ENCODE measurements around the gene RAB42.
A peak's percentile ranks its signal among the peaks of the same experiment; 100 is the strongest.
"Not testable (repeated sequence)": the region's sequence is repeated elsewhere in the genome, so short reads cannot be mapped to it uniquely, and the experiment has no call there.

RAB42 gene

GRCh38 chr1:28586585-28587391 lies 5.3 kb upstream of the RAB42 start:
- not testable (repeated sequence) for DNase-seq

- no peak for DNase-seq
Observed at GRCh38 chr1:28592321-28593071, 431 bp downstream of the RAB42 start.

GRCh38 chr1:28593988-28594356 lies 1.9 kb downstream of the RAB42 start:
- not testable (repeated sequence) for DNase-seq

GRCh38 chr1:28594686-28595411 lies 2.8 kb downstream of the RAB42 start:
- not testable (repeated sequence) for DNase-seq

GRCh38 chr1:28595412-28596191 lies 3.5 kb downstream of the RAB42 start:
- no peak for DNase-seq

- DNase-seq: not testable (repeated sequence)
Observed at GRCh38 chr1:28596276-28596675, 4.2 kb downstream of the RAB42 start.

GRCh38 chr1:28601696-28602095 lies 9.6 kb downstream of the RAB42 start:
- DNase-seq: no peak

GRCh38 chr1:28602536-28603439 lies 10.7 kb downstream of the RAB42 start:
- no peak for DNase-seq

- no peak for DNase-seq
Observed at GRCh38 chr1:28604411-28604810, 12.3 kb downstream of the RAB42 start.

- no peak for DNase-seq
Observed at GRCh38 chr1:28604962-28605361, 12.9 kb downstream of the RAB42 start.

- no peak for DNase-seq
Observed at GRCh38 chr1:28606771-28607170, 14.7 kb downstream of the RAB42 start.

GRCh38 chr1:28613175-28613574 lies 21.1 kb downstream of the RAB42 start:
- DNase-seq: no peak

GRCh38 chr1:28631713-28632112 lies 39.6 kb downstream of the RAB42 start:
- DNase-seq: no peak

GRCh38 chr1:28632560-28632959 lies 40.5 kb downstream of the RAB42 start:
- DNase-seq: no peak

- DNase-seq: no peak
Observed at GRCh38 chr1:28640766-28641165, 48.7 kb downstream of the RAB42 start.

GRCh38 chr1:28642056-28642846 lies 50.2 kb downstream of the RAB42 start:
- no peak for DNase-seq

GRCh38 chr1:28642847-28643635 lies 51.0 kb downstream of the RAB42 start, which contains the start of gene TAF12:
TSS of gene TAF12 (minus strand) at chr1:28643067. CDS start at chr1:28622081, 20,986 bp downstream.
- DNase-seq: peak; percentile 27

- no peak for DNase-seq
Observed at GRCh38 chr1:28644494-28644893, 52.4 kb downstream of the RAB42 start.

All from cortex of kidney (tissue), 1 donor.